Measurements from ENCODE around the gene ALLC. TPM values are rescaled to one million over a fixed set of nuclear protein-coding genes. Genes with fewer than 3 reads are reported as not detected.

Gene ALLC
- total RNA-seq, 2 donors from 2014 or later = not detected

DNA sequence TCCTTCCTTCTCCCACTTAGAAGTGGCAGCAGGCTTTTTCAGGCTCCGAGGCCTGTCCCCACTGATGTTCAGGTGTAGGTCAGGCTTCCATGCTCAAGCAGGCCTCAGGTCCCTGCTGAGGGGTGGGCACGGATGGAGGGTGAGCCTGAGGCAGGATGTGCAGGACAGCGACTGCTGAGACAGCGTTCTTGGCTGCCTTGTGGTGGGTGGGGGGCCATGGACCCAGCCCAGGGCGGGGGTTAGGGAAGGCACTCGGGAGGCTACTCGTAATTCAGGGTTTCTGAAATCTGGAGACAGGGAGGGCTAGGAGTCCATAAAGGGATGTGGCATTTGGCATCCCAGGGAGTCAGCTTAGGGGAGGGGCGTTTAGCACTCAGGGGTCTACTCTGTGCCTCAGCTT, 32.8 kb upstream of the ALLC start:
- H3K9me3 ChIP-seq (ENCODE audit: control insufficient read depth, low read length) = no peaks in the 10 kb centered on the region
- H3K36me3 ChIP-seq (ENCODE audit: control insufficient read depth, insufficient read depth, low read length) = no peaks in the 10 kb centered on the region
- Mint-ChIP-seq H3K4me3 (no peak overlapping the region), H3K27ac (no peak overlapping the region), H3K27me3 (ENCODE audit: insufficient read depth) (peaks cover 6% of the 10 kb centered on the region), H3K4me1 (peaks cover 2% of the 10 kb centered on the region), H3K36me3 (ENCODE audit: low read depth) (no peaks in the 10 kb centered on the region), H3K9me3 (no peaks in the 10 kb centered on the region)
- H3K4me3 ChIP-seq (ENCODE audit: low read length) = no peak overlapping the region
- H3K9ac ChIP-seq (ENCODE audit: extremely low read depth, low read length, poor library complexity, severe bottlenecking) = no peak overlapping the region
- WGBS, 2 experiments (ENCODE audit: insufficient coverage in 1 of 2, insufficient read length in 1 of 2) = 92 to 100% methylated on average over 1 to 8 of the region's 8 CpGs
- no peaks in the 10 kb centered on the region for H3K4me1 ChIP-seq (ENCODE audit: control insufficient read depth, insufficient read depth, low read length)
- H3K27me3 ChIP-seq (ENCODE audit: control insufficient read depth, insufficient read depth, low read length, poor library complexity, severe bottlenecking) = peaks cover 7% of the 10 kb centered on the region
- no peak overlapping the region for H3K27ac ChIP-seq (ENCODE audit: low read depth, low read length)
- DNase-seq = no peak
- TF ChIP-seq, protein P1, sequence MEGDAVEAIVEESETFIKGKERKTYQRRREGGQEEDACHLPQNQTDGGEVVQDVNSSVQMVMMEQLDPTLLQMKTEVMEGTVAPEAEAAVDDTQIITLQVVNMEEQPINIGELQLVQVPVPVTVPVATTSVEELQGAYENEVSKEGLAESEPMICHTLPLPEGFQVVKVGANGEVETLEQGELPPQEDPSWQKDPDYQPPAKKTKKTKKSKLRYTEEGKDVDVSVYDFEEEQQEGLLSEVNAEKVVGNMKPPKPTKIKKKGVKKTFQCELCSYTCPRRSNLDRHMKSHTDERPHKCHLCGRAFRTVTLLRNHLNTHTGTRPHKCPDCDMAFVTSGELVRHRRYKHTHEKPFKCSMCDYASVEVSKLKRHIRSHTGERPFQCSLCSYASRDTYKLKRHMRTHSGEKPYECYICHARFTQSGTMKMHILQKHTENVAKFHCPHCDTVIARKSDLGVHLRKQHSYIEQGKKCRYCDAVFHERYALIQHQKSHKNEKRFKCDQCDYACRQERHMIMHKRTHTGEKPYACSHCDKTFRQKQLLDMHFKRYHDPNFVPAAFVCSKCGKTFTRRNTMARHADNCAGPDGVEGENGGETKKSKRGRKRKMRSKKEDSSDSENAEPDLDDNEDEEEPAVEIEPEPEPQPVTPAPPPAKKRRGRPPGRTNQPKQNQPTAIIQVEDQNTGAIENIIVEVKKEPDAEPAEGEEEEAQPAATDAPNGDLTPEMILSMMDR (conservative IDR thresholded peaks at IDR 0.05) = no peak

DNA sequence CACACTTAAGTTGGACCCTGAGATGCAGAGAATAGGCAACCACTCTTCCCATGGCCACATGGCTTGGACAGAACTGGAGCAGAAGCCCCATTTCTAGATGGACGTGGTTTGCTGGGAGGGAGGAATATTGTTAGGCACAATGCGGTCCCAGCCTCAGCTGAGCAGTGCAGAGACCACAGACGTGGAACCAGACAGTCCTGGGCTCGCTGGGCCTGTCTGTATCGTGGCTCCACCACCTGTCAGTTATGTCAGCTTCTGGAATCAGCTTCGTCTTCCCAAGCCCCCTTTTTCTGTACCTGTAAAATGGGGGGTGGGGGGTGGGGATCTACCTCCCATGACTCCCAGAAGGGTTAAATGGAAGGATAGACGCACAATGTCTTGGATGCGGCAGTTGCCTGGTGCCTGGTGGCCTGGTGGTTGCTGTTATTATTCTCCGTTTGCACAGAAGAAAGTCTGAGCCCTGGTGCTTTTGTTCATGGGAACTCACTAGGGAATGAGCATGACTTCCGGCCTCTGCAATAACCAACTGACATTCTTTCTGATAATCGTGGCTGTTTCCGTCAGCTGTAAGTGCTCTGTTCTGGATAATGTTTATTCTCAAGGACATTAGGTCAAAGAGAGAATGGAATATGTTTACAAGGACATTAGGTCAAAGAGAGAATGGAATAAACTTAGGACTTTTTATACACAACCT, 31.7 kb upstream of the ALLC start:
- H3K9me3 Mint-ChIP-seq = no peaks in the 10 kb centered on the region
- H3K9ac ChIP-seq (ENCODE audit: extremely low read depth, low read length, poor library complexity, severe bottlenecking) = no peak overlapping the region
- no peak overlapping the region for H3K27ac Mint-ChIP-seq
- WGBS, 2 experiments (ENCODE audit: insufficient coverage in 1 of 2, insufficient read length in 1 of 2) = 91 to 95% methylated on average over 9 to 12 of the region's 12 CpGs
- no peaks in the 10 kb centered on the region for H3K36me3 Mint-ChIP-seq (ENCODE audit: low read depth)
- DNase-seq = no peak
- peaks cover 2% of the 10 kb centered on the region for H3K4me1 Mint-ChIP-seq
- H3K27me3 Mint-ChIP-seq (ENCODE audit: insufficient read depth) = peaks cover 6% of the 10 kb centered on the region
- no peak overlapping the region for H3K27ac ChIP-seq (ENCODE audit: low read depth, low read length)
- H3K9me3 ChIP-seq (ENCODE audit: control insufficient read depth, low read length) = no peaks in the 10 kb centered on the region
- peaks cover 7% of the 10 kb centered on the region for H3K27me3 ChIP-seq (ENCODE audit: control insufficient read depth, insufficient read depth, low read length, poor library complexity, severe bottlenecking)
- H3K36me3 ChIP-seq (ENCODE audit: control insufficient read depth, insufficient read depth, low read length) = no peaks in the 10 kb centered on the region
- no peak overlapping the region for H3K4me3 ChIP-seq (ENCODE audit: low read length)
- H3K4me1 ChIP-seq (ENCODE audit: control insufficient read depth, insufficient read depth, low read length) = no peaks in the 10 kb centered on the region
- TF ChIP-seq, protein P1 (conservative IDR thresholded peaks at IDR 0.05) = no peak
- H3K4me3 Mint-ChIP-seq = no peak overlapping the region

DNA sequence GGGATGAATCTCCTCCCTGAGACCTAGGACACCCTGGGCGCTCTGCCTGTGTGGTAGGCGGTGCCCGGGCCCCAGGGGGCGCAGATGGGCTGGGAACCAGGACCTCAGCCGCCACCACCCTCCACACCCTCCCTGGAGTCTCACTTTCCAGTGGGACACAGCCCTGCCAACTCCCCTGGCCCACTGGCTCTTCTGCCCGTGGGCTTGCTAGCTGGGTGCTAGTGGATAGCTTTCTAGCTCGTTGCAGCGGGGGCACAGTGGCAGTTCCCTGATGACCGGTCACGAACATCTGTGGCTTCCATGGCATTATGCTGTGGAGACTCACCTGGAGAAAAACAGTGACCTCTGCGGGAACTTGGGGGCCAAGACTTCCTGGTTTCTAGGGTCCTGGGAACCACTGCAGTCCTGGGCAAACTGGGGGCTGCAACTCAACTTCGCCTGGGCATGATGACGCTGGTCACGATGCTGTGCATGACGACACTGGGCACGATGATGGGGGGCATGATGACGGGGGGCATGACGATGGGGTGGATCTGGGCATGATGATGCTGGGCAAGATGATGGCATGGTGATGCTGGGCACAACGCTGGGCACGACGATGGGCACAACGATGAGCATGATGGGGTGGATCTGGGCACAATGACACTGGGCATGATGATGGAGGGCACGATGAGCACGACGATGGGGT, 31.0 kb upstream of the ALLC start:
- Mint-ChIP-seq H3K9me3 (no peaks in the 10 kb centered on the region), H3K4me1 (peaks cover 2% of the 10 kb centered on the region), H3K36me3 (ENCODE audit: low read depth) (no peaks in the 10 kb centered on the region), H3K4me3 (no peak overlapping the region), H3K27me3 (ENCODE audit: insufficient read depth) (peaks cover 6% of the 10 kb centered on the region), H3K27ac (no peak overlapping the region)
- H3K9me3 ChIP-seq (ENCODE audit: control insufficient read depth, low read length) = no peaks in the 10 kb centered on the region
- H3K36me3 ChIP-seq (ENCODE audit: control insufficient read depth, insufficient read depth, low read length) = no peaks in the 10 kb centered on the region
- H3K27ac ChIP-seq (ENCODE audit: low read depth, low read length) = no peak overlapping the region
- peaks cover 7% of the 10 kb centered on the region for H3K27me3 ChIP-seq (ENCODE audit: control insufficient read depth, insufficient read depth, low read length, poor library complexity, severe bottlenecking)
- WGBS, 2 experiments (ENCODE audit: insufficient coverage in 1 of 2, insufficient read length in 1 of 2) = 88 to 89% methylated on average over 19 to 25 of the region's 25 CpGs
- H3K9ac ChIP-seq (ENCODE audit: extremely low read depth, low read length, poor library complexity, severe bottlenecking) = no peak overlapping the region
- TF ChIP-seq, protein P1 (conservative IDR thresholded peaks at IDR 0.05) = peak; percentile 20
- H3K4me3 ChIP-seq (ENCODE audit: low read length) = no peak overlapping the region
- H3K4me1 ChIP-seq (ENCODE audit: control insufficient read depth, insufficient read depth, low read length) = no peaks in the 10 kb centered on the region
- DNase-seq = peak; percentile 39

Measured in endodermal cell (in vitro differentiated cells).